DMS114 treated with DMSO at 0.1 percent for 48 hours (cell line): ENCODE results near the gene ACADS.

ENCODE experiments used
- DNase-seq: peaks from one replicate; lab custom pipeline; 2025; ENCODE audit not compliant: unreplicated experiment; lab: John Stamatoyannopoulos, UW

ACADS gene

DNA sequence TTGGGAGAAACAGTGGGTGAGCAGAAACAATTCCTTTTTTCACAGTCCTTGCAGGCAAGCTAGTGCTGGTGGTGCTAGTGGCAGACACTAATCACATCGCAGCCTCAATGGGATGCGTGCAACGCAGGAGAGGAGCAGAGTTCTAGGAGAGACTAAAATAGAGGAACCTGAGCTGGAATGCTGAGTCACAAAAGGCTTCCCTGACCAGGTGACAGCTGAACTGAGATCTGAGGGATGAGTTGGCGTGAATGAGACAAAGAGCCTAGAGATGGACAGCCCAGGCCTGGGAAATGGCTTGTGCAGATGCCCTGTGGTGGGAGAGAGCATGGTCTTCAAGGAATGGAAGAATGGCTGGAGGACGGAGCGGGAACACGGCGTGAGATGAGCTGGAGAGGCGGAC, 25.8 kb downstream of the ACADS start:
- DNase-seq, result no peak

GRCh38 chr12:120754792-120755191, 29.2 kb downstream of the ACADS start:
- no peak for DNase-seq

DNA sequence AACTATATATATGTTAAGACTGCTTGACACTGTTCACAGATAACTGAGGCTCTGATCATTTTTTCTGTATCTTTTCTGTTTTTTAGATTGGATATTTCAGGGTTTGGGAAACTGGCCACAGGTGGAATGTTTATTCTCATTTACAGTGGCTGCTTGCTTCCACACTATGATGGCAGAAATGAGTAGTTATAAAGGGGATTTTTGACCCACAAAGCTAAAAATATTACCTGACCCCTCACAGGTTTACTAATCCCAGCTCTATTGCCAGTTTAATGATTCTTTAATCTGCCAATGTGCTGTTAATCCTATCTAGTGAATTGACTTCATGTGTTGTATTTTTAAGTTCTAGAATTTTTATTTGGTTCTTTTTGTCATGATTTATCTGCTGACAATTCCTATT, 29.6 kb downstream of the ACADS start:
- no peak for DNase-seq

GRCh38 chr12:120757226-120757742, 31.7 kb downstream of the ACADS start:
- no peak for DNase-seq

GRCh38 chr12:120757949-120758348, 32.3 kb downstream of the ACADS start:
- no peak for DNase-seq

DNA sequence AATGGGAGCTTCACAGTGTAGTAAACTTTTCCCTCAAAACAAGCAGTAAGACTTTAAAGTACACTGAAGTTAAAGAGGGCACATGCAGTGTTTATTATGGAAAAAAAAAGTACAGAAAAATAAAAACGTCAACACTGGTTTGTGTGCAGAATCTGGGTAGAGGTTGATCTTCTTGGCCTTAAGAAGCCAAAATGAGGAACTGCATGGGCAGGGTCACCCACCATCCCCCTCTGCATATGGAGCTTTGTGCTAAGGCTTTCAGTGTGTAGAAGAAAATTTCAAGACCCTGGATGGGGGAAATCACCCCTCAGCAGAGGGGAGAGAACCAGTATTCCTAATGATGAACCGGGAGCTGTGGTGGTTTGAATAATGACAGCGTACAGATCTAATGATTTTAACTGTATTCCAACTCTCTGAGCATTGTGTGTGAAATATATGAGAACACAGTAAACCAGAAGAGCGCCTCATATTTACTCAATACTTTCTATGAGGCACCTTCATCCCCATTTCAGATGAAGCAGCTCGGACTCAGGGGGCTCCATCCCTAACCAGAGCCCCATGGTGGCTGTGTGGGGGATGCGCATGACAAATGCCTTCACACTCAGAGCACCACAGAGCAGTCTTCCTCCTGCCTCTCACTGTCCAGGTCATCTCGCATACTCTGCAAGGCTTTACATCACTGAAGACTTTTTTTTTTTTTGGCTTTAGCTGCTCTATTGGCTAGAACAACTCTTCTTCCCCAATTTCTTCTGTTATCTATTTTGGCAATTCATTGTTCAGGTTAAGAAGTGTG, 33.4 kb downstream of the ACADS start:
- DNase-seq, result no peak

GRCh38 chr12:120759591-120760348, 34.1 kb downstream of the ACADS start:
- DNase-seq, result no peak

GRCh38 chr12:120760349-120761254, 35.0 kb downstream of the ACADS start:
- no peak for DNase-seq

DNA sequence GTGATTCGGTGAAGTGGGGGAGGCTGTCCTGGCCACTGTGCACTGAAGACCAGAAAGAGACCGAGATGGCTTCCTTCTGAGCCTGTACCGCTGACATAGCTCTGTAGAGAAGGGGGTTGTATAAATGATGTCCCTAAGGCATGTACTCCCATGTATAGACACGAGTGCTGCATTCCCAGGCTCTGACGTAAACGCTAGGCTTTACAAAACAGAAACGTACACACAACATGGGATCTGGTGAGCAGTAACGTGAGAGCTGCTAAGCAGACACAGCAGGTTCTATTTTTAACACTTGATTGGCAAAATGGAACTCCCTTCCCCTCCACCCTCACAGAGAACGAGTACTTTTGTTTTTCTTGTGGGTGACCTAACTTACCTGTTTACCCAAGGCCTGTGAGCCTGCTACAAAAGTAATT, 35.9 kb downstream of the ACADS start:
- no peak for DNase-seq

- DNase-seq, result no peak
These were observed 36.5 kb downstream of the ACADS start for GRCh38 chr12:120762086-120762485.

- DNase-seq, result no peak
These were observed 37.6 kb downstream of the ACADS start for GRCh38 chr12:120763250-120763649.

DNA sequence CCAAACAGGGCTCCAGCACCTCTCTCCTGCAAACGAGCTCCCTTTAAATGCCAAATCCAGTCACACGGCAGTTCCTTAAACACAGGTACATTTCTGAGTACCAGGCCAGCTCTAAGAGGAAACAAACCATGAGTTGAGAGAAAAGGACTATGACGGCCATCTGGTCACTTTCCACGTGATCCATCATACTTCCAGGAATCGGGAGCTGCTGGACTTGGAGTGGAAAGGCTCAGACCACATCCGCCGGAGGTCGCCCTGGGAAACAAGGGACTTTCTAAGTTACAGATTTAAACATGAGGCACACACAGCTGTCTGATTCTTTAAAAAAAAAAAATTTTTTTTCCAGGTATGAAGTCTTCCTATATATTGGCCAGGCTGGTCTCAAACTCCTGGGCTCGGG, 39.2 kb downstream of the ACADS start:
- no peak for DNase-seq

- DNase-seq, result no peak
These were observed 40.9 kb downstream of the ACADS start for GRCh38 chr12:120766566-120766965.

DNA sequence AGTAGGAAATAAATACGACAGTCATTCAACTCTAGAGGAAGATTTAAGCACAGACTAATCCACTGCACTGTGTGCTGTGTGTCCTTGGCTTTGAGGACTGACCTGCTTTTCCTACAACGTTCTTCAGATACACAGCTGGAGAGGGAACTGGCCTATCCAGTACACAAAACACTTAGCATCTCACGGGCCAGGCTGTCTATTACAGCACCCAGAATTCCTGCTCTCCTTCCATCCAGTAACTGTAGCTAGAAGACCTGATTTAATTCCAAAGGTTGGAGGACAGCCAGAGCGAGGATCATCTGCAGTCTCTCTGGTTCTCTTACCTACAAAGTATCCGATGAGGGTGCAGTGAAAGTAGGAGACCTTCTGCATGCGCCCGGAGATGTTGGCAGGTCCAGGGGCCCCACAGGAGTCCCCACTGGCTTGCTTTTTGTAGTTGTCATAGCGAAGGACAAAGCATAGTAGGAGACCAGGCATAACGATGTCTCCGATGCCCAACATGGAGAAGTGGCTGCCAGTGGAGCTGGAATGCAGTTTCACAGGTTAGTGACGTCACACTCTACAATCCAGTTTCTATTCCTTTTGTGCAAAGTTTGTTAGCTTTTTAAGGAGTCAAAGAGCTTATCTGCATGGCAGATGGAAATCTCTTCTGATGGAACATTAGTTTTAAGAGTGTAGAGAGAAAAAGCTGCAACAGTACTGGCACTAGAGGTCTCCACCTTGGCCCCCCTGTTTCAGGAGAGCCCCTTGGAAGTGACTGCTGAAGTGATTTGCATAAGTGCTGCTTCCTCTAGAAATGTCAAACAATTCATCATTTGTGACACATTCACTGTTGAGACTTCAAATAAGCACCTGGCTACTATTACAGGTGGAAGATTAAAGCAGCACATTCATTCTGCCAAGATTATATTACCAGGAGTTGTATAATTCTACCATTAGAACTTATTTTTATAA, 41.7 kb downstream of the ACADS start:
- no peak for DNase-seq

DNA sequence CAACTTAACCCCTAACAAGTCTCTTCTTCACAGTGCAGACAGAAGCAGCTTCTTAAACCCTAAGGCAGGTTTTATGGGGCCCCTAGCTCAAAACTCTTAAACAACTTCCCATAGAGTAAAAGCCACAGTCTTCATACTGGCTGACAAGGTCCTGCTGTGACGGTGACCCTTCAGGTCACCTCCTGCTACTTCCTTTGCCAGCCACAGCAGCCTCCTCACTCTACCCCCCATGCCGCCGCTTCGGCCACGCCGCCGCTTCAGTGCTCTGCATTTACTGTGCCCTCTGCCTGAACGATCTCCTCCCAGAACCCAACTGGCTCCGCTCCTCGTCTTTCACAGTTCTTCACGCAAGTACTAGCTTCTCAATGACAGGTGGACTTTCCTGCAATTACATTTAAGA, 45.5 kb downstream of the ACADS start:
- DNase-seq, result no peak

DNA sequence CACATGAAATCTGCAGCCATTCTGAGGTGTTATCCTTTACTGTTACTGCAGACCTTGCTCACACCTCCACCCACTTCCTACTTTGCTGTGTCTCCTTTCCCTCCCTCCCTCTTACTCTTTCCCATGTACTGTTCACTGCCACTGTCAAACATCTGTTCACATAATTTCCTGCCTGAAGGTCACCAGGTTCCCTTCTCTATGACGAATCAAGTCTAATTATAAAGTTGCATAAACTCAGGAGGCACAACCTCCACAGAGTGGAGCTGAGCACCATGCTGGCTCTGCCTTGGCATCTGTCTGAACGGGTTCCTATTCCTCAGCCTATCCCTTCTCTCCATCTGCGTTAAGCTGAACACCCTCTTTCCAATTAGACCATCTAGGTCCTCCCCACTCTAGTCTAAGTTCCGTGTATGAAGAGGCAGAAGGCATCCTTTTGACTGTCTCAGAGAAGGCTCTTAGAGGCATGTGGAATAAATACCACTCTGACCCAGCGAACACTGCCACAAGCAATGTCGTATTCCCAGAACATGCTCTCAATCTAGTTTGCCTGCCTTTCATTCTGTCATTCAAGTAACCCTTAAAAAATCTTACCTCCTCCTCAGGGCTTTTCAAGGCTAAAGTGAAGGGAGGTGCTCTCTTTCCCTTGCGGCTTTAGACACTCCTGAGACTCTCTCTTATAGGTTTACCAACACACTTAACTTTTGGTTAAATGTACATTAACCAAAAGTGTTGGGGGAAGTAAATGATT, 48.7 kb downstream of the ACADS start:
- DNase-seq, result no peak

DNA sequence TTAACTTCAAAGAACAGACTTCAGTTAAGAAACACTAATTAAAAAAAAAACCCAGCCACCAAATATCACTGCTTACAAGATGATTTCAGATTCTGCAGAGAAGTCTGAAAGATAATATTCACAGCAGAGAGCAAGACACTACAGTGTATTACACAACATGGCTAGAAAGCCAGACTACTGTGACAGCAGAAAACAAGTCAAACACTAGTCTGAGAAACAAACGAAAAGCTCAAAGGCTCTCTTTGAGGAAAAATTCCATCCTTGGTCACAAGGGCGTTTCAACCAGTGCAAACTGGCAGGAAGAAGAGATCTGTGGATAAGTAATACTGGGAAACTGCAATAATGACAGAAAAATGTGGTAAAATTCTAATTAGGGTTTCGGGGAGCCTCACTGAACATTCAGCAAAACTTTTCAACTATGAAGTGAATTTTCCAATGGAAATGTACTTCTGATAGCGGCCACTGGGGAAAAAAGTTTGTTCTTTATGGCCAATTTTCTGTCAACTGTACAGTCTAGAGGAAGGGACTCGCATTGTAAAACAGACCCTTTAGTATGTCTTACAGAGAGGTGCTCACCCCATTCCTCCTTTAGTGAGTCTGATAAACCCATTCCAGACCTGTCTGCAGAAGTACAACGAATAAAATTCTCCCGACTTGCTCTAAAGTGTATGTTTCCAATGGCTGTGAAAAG, 50.4 kb downstream of the ACADS start:
- DNase-seq, result no peak

DNA sequence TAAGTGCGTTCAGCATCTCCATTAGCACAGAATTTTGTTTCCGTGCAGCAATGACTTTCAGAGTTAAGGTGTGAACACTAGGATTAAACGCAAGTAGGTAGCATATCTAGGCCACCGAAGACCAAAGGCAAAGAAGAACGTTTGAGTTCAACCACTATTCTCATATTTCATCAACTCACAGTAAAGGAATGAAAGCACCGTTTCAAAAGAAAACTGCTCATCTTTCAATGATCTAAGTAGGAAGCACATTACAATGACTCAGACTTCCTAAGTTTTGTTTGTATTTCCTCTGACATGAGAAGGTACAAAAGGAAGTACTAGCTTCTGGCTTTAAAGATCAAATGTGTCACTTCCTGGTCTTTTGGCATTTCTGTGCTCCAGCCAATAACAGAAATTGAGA, 57.6 kb downstream of the ACADS start:
- DNase-seq, result no peak

GRCh38 chr12:120784804-120785203, 59.2 kb downstream of the ACADS start:
- no peak for DNase-seq
